Activated gamma-delta T cell treated with anti-CD3 and anti-CD28 coated beads, Interleukin-2, amount 50 U/mL, for 16 hours (primary cell): ENCODE results near the gene STXBP6.

Experiments
- DNase-seq: peaks from one replicate; pipeline ENCODE4 v3.0.0-alpha.2; 2020; ENCODE audit warnings: low read depth

Gene STXBP6

GRCh38 chr14:24915403-24915921 is 134.5 kb downstream of the STXBP6 start:
- DNase-seq = no peak

GRCh38 chr14:24913746-24914145 is 136.2 kb downstream of the STXBP6 start:
- no peak for DNase-seq

GRCh38 chr14:24913021-24913420 is 136.9 kb downstream of the STXBP6 start:
- DNase-seq = no peak

- no peak for DNase-seq
Measured at GRCh38 chr14:24911324-24912109, 138.4 kb downstream of the STXBP6 start.

GRCh38 chr14:24910408-24910986 is 139.4 kb downstream of the STXBP6 start:
- no peak for DNase-seq

- DNase-seq = no peak
Measured at GRCh38 chr14:24909523-24910302, 140.2 kb downstream of the STXBP6 start.

GRCh38 chr14:24908592-24909236 is 141.2 kb downstream of the STXBP6 start:
- no peak for DNase-seq

GRCh38 chr14:24904533-24904932 is 145.4 kb downstream of the STXBP6 start:
- no peak for DNase-seq

GRCh38 chr14:24903337-24903736 is 146.6 kb downstream of the STXBP6 start:
- no peak for DNase-seq

GRCh38 chr14:24900269-24901100 is 149.5 kb downstream of the STXBP6 start:
- no peak for DNase-seq

- no peak for DNase-seq
Measured at GRCh38 chr14:24897793-24898192, 152.2 kb downstream of the STXBP6 start.

- no peak for DNase-seq
Measured at GRCh38 chr14:24895622-24896021, 154.3 kb downstream of the STXBP6 start.

- no peak for DNase-seq
Measured at GRCh38 chr14:24895243-24895583, 154.7 kb downstream of the STXBP6 start.

GRCh38 chr14:24894583-24895242 is 155.2 kb downstream of the STXBP6 start:
- DNase-seq = no peak

GRCh38 chr14:24892497-24893051 is 157.4 kb downstream of the STXBP6 start:
- DNase-seq = no peak

GRCh38 chr14:24891987-24892496 is 157.9 kb downstream of the STXBP6 start:
- no peak for DNase-seq

- no peak for DNase-seq
Measured at GRCh38 chr14:24890716-24891115, 159.2 kb downstream of the STXBP6 start.

- no peak for DNase-seq
Measured at GRCh38 chr14:24889843-24890242, 160.1 kb downstream of the STXBP6 start.

- no peak for DNase-seq
Measured at GRCh38 chr14:24888532-24888931, 161.4 kb downstream of the STXBP6 start.

GRCh38 chr14:24887623-24888304 is 162.2 kb downstream of the STXBP6 start:
- no peak for DNase-seq
